ENCODE results near the gene GMPS. TPM values are rescaled to one million over a fixed set of nuclear protein-coding genes. Genes with fewer than 3 reads are reported as not detected.

GMPS gene
- total RNA-seq, 1 donor from 2014 or later: 41.2 TPM

- no peak overlapping the region for H3K4me3 ChIP-seq
- ATAC-seq: no peak
Observed at GRCh38 chr3:155934230-155934629, 63.8 kb downstream of the GMPS start.

GRCh38 chr3:155938409-155938808 is 68.0 kb downstream of the GMPS start:
- Histone ChIP-seq H3K4me3 (no peak overlapping the region), H3K36me3 (peaks cover 59% of the 10 kb centered on the region), H3K9me3 (no peaks in the 10 kb centered on the region), H3K4me1 (no peaks in the 10 kb centered on the region), H3K27me3 (no peaks in the 10 kb centered on the region), H3K27ac (no peak overlapping the region)
- intact Hi-C loops (cut with DNase I): no loop called here
- ATAC-seq: no peak
- DNase-seq: no peak
- no peak for TF ChIP-seq CTCF (IDR thresholded peaks at IDR 0.05)

More at GRCh38 chr3:155934230-155934629, 63.8 kb downstream of the GMPS start:
- intact Hi-C loops (cut with DNase I): no loop called here
- no peaks in the 10 kb centered on the region for H3K27me3 ChIP-seq
- H3K27ac ChIP-seq: no peak overlapping the region
- H3K9me3 ChIP-seq: no peaks in the 10 kb centered on the region
- DNase-seq: no peak
- no peaks in the 10 kb centered on the region for H3K4me1 ChIP-seq
- no peak for TF ChIP-seq CTCF (IDR thresholded peaks at IDR 0.05)
- H3K36me3 ChIP-seq: peaks cover 70% of the 10 kb centered on the region

- no peaks in the 10 kb centered on the region for H3K4me1 ChIP-seq
- intact Hi-C loops (cut with DNase I): no loop called here
- ATAC-seq: no peak
Observed at GRCh38 chr3:155941354-155941753, 70.9 kb downstream of the GMPS start.

GRCh38 chr3:155944081-155944480 is 73.6 kb downstream of the GMPS start:
- intact Hi-C loops (cut with DNase I): no loop called here
- TF ChIP-seq CTCF (IDR thresholded peaks at IDR 0.05): no peak
- peaks cover 6% of the 10 kb centered on the region for H3K36me3 ChIP-seq
- no peak overlapping the region for H3K27ac ChIP-seq
- no peaks in the 10 kb centered on the region for H3K4me1 ChIP-seq
- H3K9me3 ChIP-seq: no peaks in the 10 kb centered on the region
- H3K4me3 ChIP-seq: no peak overlapping the region
- no peak for DNase-seq
- no peak for ATAC-seq
- H3K27me3 ChIP-seq: no peaks in the 10 kb centered on the region

More at GRCh38 chr3:155941354-155941753, 70.9 kb downstream of the GMPS start:
- Histone ChIP-seq H3K27me3 (no peaks in the 10 kb centered on the region), H3K36me3 (peaks cover 33% of the 10 kb centered on the region), H3K4me3 (no peak overlapping the region), H3K27ac (no peak overlapping the region), H3K9me3 (no peaks in the 10 kb centered on the region)
- no peak for TF ChIP-seq CTCF (IDR thresholded peaks at IDR 0.05)
- DNase-seq: no peak

GRCh38 chr3:155946178-155946577 is 75.7 kb downstream of the GMPS start:
- H3K27ac ChIP-seq: no peak overlapping the region
- no peaks in the 10 kb centered on the region for H3K27me3 ChIP-seq
- DNase-seq (no peak), ATAC-seq (no peak)
- no peaks in the 10 kb centered on the region for H3K4me1 ChIP-seq
- intact Hi-C loops (cut with DNase I): no loop called here
- H3K4me3 ChIP-seq: no peak overlapping the region
- no peak for TF ChIP-seq CTCF (IDR thresholded peaks at IDR 0.05)
- no peaks in the 10 kb centered on the region for H3K9me3 ChIP-seq
- H3K36me3 ChIP-seq: no peaks in the 10 kb centered on the region

GRCh38 chr3:155948476-155948875 is 78.0 kb downstream of the GMPS start:
- no peaks in the 10 kb centered on the region for H3K36me3 ChIP-seq
- no peaks in the 10 kb centered on the region for H3K4me1 ChIP-seq
- no peak for DNase-seq
- intact Hi-C loops (cut with DNase I): no loop called here
- TF ChIP-seq CTCF (IDR thresholded peaks at IDR 0.05): no peak
- no peaks in the 10 kb centered on the region for H3K27me3 ChIP-seq
- H3K4me3 ChIP-seq: no peak overlapping the region
- no peak overlapping the region for H3K27ac ChIP-seq
- H3K9me3 ChIP-seq: no peaks in the 10 kb centered on the region
- no peak for ATAC-seq

Data from upper lobe of right lung (tissue), 1 donor.